Neural cell (in vitro differentiated cells): ENCODE measurements around the gene ATXN7L3B. TPM values are rescaled to one million over a fixed set of nuclear protein-coding genes. Genes with fewer than 3 reads are reported as not detected.
A peak's percentile ranks its signal among the peaks of the same experiment; 100 is the strongest.

Experiments
- H2AFZ ChIP-seq: fragments of 200-600, 300-800 bp; sonication (generic), shearing (Covaris generic); 2 replicates; pipeline ENCODE4 v1.6.0; 2014; ENCODE audit warnings: low read depth, mild to moderate bottlenecking, antibody characterized with exemption, low read length, moderate library complexity
- H3F3A ChIP-seq: fragments of 200-600 bp; shearing (Covaris generic); 2 replicates; pipeline ENCODE4 v1.6.1; 2016; ENCODE audit warnings: mild to moderate bottlenecking, moderate library complexity, mixed read lengths, antibody characterized with exemption, low read length; ENCODE audit not compliant: insufficient read depth, poor library complexity, severe bottlenecking
- H3K27ac ChIP-seq: fragments of 200-600, 300-800 bp; sonication (generic), shearing (Covaris generic); 2 replicates; pipeline ENCODE4 v1.5.1; 2014; ENCODE audit warnings: mild to moderate bottlenecking, low read length, moderate library complexity
- H3K27me3 ChIP-seq: fragments of 300-800, 200-600 bp; sonication (generic), shearing (Covaris generic); 2 replicates; pipeline ENCODE4 v1.6.0; 2014; ENCODE audit warnings: mild to moderate bottlenecking, low read depth, low read length, moderate library complexity; ENCODE audit not compliant: insufficient read depth
- H3K36me3 ChIP-seq: fragments of 300-800, 200-600 bp; sonication (generic), shearing (Covaris generic); 2 replicates; pipeline ENCODE4 v1.5.1; 2014; ENCODE audit warnings: mild to moderate bottlenecking, antibody characterized with exemption, low read length, moderate library complexity; ENCODE audit not compliant: insufficient read depth
- H3K4me2 ChIP-seq: fragments of 300-800, 200-600 bp; sonication (generic), shearing (Covaris generic); 2 replicates; pipeline ENCODE4 v1.6.0; 2014; ENCODE audit warnings: mild to moderate bottlenecking, low read length
- H3K4me3 ChIP-seq: fragments of 300-800, 200-600 bp; sonication (generic), shearing (Covaris generic); 2 replicates; pipeline ENCODE4 v1.5.1; 2014; ENCODE audit warnings: mild to moderate bottlenecking, low read length, moderate library complexity
- H3K79me2 ChIP-seq: fragments of 200-600 bp; shearing (Covaris generic); replicated peaks from 2 replicates; pipeline ENCODE4 v1.6.0; 2014; ENCODE audit warnings: mild to moderate bottlenecking, low read length, moderate library complexity; ENCODE audit not compliant: insufficient read depth
- H3K9ac ChIP-seq: fragments of 300-800, 200-600 bp; sonication (generic), shearing (Covaris generic); 2 replicates; pipeline ENCODE4 v1.6.1; 2016; ENCODE audit warnings: mild to moderate bottlenecking, low read length, mixed read lengths
- H3K9me2 ChIP-seq: fragments of 200-600 bp; shearing (Covaris generic); 2 replicates; pipeline ENCODE4 v1.6.1; 2016; ENCODE audit warnings: mild to moderate bottlenecking, low read length, mixed read lengths; ENCODE audit not compliant: insufficient read depth
- H3K9me3 ChIP-seq: fragments of 200-600, 300-800 bp; sonication (generic), shearing (Covaris generic); 2 replicates; pipeline ENCODE4 v1.6.1; 2016; ENCODE audit warnings: mild to moderate bottlenecking, mixed run types, low read length, moderate library complexity, mixed read lengths
- H4K20me1 ChIP-seq: fragments of 200-600 bp; shearing (Covaris generic); 2 replicates; pipeline ENCODE4 v1.6.1; 2016; ENCODE audit warnings: mild to moderate bottlenecking, mixed run types; ENCODE audit not compliant: insufficient read depth
- EP300 ChIP-seq: fragments of 450-650 bp; conservative IDR thresholded peaks from 2 replicates; pipeline ENCODE4 v1.6.1; 2014; ENCODE audit warnings: antibody characterized with exemption, mild to moderate bottlenecking, moderate library complexity; ENCODE audit not compliant: poor library complexity, severe bottlenecking
- EZH2 ChIP-seq: fragments of 200-600, 300-800 bp; shearing (Covaris generic), sonication (generic); IDR thresholded peaks from 2 replicates; pipeline ENCODE4 v1.6.1; 2014; ENCODE audit warnings: antibody characterized with exemption, low read length, borderline replicate concordance, mild to moderate bottlenecking; ENCODE audit not compliant: insufficient read depth, poor library complexity, severe bottlenecking
- MXI1 ChIP-seq: fragments of 450-650 bp; conservative IDR thresholded peaks from 2 replicates; pipeline ENCODE4 v1.6.1; 2014; ENCODE audit warnings: antibody characterized with exemption, mild to moderate bottlenecking; ENCODE audit not compliant: poor library complexity, severe bottlenecking
- POLR2AphosphoS5 ChIP-seq: IDR thresholded peaks from 2 replicates; pipeline ENCODE4 v1.6.1; 2012
- RAD21 ChIP-seq: fragments of 450-650 bp; conservative IDR thresholded peaks from 2 replicates; pipeline ENCODE4 v1.6.1; 2014; ENCODE audit warnings: antibody characterized with exemption, mild to moderate bottlenecking, moderate library complexity
- SMC3 ChIP-seq: fragments of 450-650 bp; conservative IDR thresholded peaks from 2 replicates; pipeline ENCODE4 v1.6.1; 2014; ENCODE audit warnings: antibody characterized with exemption, mild to moderate bottlenecking, moderate library complexity; ENCODE audit not compliant: poor library complexity
- TAF1 ChIP-seq: IDR thresholded peaks from 2 replicates; pipeline ENCODE4 v1.6.1; 2012; ENCODE audit warnings: low read depth
- polyA minus RNA-seq: library from RNA; depleted of rRNA, polyadenylated mRNA; stranded (reverse); fragments of >200 nt; gene quantifications from 2 replicates; pipeline ENCODE4 v1.2.3, GENCODE V29; 2014
- polyA plus RNA-seq: library from polyadenylated mRNA; depleted of rRNA; stranded (reverse); fragments of >200 nt; gene quantifications from 2 replicates; pipeline ENCODE4 v1.2.3, GENCODE V29; 2014
- TF ChIP-seq, protein P1 (sequence below): IDR thresholded peaks from 2 replicates; pipeline ENCODE4 v1.6.1; 2012; ENCODE audit warnings: borderline replicate concordance
- TF ChIP-seq, protein P2 (sequence below): fragments of 450-650 bp; IDR thresholded peaks from 2 replicates; pipeline ENCODE4 v1.5.1; 2014; ENCODE audit warnings: antibody characterized with exemption, mild to moderate bottlenecking, moderate library complexity; ENCODE audit not compliant: poor library complexity, severe bottlenecking

The ATXN7L3B gene, protein sequence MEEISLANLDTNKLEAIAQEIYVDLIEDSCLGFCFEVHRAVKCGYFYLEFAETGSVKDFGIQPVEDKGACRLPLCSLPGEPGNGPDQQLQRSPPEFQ
- polyA plus RNA-seq (84.0 and 90.3 TPM in 2 replicates), polyA minus RNA-seq (165 and 167 TPM in 2 replicates)

DNA sequence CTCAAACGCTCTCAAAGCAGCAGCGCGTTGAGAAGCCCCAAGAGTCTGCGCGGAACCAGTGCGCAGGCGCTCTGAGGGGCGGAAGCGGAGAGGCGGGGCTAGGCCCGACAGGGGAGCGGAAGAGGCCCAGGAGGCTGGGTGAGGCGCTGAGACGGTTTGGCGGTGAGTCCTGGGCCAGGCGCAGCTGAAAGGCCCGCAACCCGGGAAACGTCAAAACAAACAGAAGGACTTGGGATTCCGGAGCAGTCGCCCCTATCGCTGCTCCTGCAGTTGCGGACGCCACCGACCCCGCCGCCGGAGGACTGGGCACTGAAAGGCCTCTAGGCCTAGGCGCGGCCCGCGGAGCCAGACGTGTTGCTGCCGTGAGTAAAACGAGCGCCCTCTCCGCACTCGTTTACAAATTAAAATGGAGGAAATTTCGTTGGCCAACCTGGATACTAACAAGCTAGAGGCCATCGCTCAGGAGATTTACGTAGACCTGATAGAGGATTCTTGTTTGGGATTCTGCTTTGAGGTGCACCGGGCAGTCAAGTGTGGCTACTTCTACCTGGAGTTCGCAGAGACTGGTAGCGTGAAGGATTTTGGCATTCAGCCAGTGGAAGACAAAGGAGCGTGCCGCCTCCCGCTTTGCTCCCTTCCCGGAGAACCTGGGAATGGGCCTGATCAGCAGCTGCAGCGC is at the start of gene ATXN7L3B:
TSS of gene ATXN7L3B (plus strand) at position 129 of the 679 bp plus-strand sequence. CDS start at position 407, 278 bp downstream.
- TF ChIP-seq EP300 (no peak), SMC3 (no peak), TAF1 (peak; percentile 87), MXI1 (peak; percentile 50), RAD21 (no peak), EZH2 (no peak), POLR2AphosphoS5 (peak; percentile 95)
- TF ChIP-seq, protein P1, sequence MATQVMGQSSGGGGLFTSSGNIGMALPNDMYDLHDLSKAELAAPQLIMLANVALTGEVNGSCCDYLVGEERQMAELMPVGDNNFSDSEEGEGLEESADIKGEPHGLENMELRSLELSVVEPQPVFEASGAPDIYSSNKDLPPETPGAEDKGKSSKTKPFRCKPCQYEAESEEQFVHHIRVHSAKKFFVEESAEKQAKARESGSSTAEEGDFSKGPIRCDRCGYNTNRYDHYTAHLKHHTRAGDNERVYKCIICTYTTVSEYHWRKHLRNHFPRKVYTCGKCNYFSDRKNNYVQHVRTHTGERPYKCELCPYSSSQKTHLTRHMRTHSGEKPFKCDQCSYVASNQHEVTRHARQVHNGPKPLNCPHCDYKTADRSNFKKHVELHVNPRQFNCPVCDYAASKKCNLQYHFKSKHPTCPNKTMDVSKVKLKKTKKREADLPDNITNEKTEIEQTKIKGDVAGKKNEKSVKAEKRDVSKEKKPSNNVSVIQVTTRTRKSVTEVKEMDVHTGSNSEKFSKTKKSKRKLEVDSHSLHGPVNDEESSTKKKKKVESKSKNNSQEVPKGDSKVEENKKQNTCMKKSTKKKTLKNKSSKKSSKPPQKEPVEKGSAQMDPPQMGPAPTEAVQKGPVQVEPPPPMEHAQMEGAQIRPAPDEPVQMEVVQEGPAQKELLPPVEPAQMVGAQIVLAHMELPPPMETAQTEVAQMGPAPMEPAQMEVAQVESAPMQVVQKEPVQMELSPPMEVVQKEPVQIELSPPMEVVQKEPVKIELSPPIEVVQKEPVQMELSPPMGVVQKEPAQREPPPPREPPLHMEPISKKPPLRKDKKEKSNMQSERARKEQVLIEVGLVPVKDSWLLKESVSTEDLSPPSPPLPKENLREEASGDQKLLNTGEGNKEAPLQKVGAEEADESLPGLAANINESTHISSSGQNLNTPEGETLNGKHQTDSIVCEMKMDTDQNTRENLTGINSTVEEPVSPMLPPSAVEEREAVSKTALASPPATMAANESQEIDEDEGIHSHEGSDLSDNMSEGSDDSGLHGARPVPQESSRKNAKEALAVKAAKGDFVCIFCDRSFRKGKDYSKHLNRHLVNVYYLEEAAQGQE, result peak; percentile 69
- TF ChIP-seq, protein P2, sequence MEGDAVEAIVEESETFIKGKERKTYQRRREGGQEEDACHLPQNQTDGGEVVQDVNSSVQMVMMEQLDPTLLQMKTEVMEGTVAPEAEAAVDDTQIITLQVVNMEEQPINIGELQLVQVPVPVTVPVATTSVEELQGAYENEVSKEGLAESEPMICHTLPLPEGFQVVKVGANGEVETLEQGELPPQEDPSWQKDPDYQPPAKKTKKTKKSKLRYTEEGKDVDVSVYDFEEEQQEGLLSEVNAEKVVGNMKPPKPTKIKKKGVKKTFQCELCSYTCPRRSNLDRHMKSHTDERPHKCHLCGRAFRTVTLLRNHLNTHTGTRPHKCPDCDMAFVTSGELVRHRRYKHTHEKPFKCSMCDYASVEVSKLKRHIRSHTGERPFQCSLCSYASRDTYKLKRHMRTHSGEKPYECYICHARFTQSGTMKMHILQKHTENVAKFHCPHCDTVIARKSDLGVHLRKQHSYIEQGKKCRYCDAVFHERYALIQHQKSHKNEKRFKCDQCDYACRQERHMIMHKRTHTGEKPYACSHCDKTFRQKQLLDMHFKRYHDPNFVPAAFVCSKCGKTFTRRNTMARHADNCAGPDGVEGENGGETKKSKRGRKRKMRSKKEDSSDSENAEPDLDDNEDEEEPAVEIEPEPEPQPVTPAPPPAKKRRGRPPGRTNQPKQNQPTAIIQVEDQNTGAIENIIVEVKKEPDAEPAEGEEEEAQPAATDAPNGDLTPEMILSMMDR, result no peak
- H3K4me2 ChIP-seq, result peak within 1 kb of the TSS; percentile 100
- peak within 1 kb of the TSS; percentile 94 for H3K4me3 ChIP-seq
- peak within 1 kb of the TSS; percentile 98 for H3K9ac ChIP-seq
- H3K9me2 ChIP-seq, result no peaks in the 10 kb centered on the region
- H3K27me3 ChIP-seq, result no peaks in the 10 kb centered on the region
- peaks cover 50% of the 10 kb centered on the region for H3K79me2 ChIP-seq
- no peaks in the 10 kb centered on the region for H4K20me1 ChIP-seq
- peak within 1 kb of the TSS; percentile 99 for H2AFZ ChIP-seq
- H3F3A ChIP-seq, result peaks cover 5% of the 10 kb centered on the region
- no peaks in the 10 kb centered on the region for H3K9me3 ChIP-seq
- peaks cover 18% of the 10 kb centered on the region for H3K36me3 ChIP-seq
- H3K27ac ChIP-seq, result peak within 1 kb of the TSS; percentile 97

DNA sequence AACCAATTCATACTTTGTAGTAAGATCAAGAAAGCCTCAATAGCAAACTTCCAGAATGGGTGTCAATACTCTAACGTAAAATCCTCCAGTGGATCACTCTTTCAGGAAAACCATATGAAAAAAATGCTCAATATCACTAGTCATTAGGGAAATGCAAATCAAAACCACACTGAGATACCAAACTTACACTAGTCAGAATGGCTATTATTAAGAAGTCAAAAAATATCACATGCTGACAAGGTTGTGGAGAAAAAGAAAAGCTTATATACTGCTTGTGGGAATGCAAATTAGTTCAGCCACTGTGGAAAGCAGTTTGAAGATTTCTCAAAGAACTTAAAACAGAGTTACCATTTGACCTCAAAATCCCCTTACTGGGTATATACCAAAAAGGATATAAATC is 49.5 kb upstream of the ATXN7L3B start:
- H4K20me1 ChIP-seq, result no peaks in the 10 kb centered on the region
- H3F3A ChIP-seq, result no peaks in the 10 kb centered on the region
- no peaks in the 10 kb centered on the region for H3K27me3 ChIP-seq
- H3K4me3 ChIP-seq, result no peak overlapping the region
- no peaks in the 10 kb centered on the region for H3K9me2 ChIP-seq
- H3K79me2 ChIP-seq, result no peaks in the 10 kb centered on the region
- TF ChIP-seq TAF1, result no peak
- TF ChIP-seq MXI1, result no peak
- TF ChIP-seq SMC3, result no peak
- TF ChIP-seq EZH2, result no peak
- no peak overlapping the region for H3K9ac ChIP-seq
- no peak overlapping the region for H3K4me2 ChIP-seq
- H3K36me3 ChIP-seq, result no peaks in the 10 kb centered on the region
- H3K27ac ChIP-seq, result no peak overlapping the region
- no peak overlapping the region for H2AFZ ChIP-seq
- H3K9me3 ChIP-seq, result no peaks in the 10 kb centered on the region
